Neuronal stem cell (in vitro differentiated cells): ENCODE measurements around the gene NOL3.

Experiments used
- DNase-seq: peaks from one replicate; pipeline ENCODE4 v3.0.0-alpha.2; 2013; ENCODE audit warnings: low spot score
- H2AFZ ChIP-seq: one replicate; pipeline ENCODE4 v1.6.1; 2013; ENCODE audit warnings: mild to moderate bottlenecking, low read length, inconsistent platforms
- H2AK5ac ChIP-seq: 2 replicates; pipeline ENCODE4 v1.6.1; 2013; ENCODE audit warnings: low read depth, mild to moderate bottlenecking, inconsistent platforms, low read length, moderate library complexity, mixed read lengths
- H2BK120ac ChIP-seq: 2 replicates; pipeline ENCODE4 v1.6.1; 2013; ENCODE audit warnings: low read depth, mild to moderate bottlenecking, inconsistent platforms, low read length, moderate library complexity, mixed read lengths
- H2BK12ac ChIP-seq: one replicate; pipeline ENCODE4 v1.6.1; 2013; ENCODE audit warnings: low read length, inconsistent platforms
- H2BK15ac ChIP-seq: 2 replicates; pipeline ENCODE4 v1.6.1; 2013; ENCODE audit warnings: mild to moderate bottlenecking, low read length, inconsistent platforms, mixed read lengths
- H2BK5ac ChIP-seq: one replicate; pipeline ENCODE4 v1.6.1; 2013; ENCODE audit warnings: inconsistent platforms, mild to moderate bottlenecking, low read length, moderate library complexity
- H3K14ac ChIP-seq: one replicate; pipeline ENCODE4 v1.6.1; 2013; ENCODE audit warnings: low read length, inconsistent platforms
- H3K18ac ChIP-seq: 2 replicates; pipeline ENCODE4 v1.6.1; 2013; ENCODE audit warnings: low read length, inconsistent platforms
- H3K23ac ChIP-seq: 2 replicates; pipeline ENCODE4 v1.6.1; 2013; ENCODE audit warnings: low read depth, mild to moderate bottlenecking, mixed read lengths, low read length, inconsistent platforms; ENCODE audit not compliant: poor library complexity
- H3K27ac ChIP-seq: replicated peaks from 3 replicates; pipeline ENCODE4 v1.5.1; 2013; ENCODE audit warnings: low read length, inconsistent platforms
- H3K27me3 ChIP-seq, 3 experiments: 2 replicates each; pipeline ENCODE4 v1.6.1; 2013; ENCODE audit warnings: low read length in 3 of 3, mild to moderate bottlenecking in 2 of 3, inconsistent platforms in 1 of 3, low read depth in 1 of 3, mixed read lengths in 1 of 3, moderate library complexity in 1 of 3; ENCODE audit not compliant: control insufficient read depth in 3 of 3, insufficient read depth in 3 of 3
- H3K36me3 ChIP-seq, 2 donors: replicated peaks in 1 of 2; 2 replicates each; pipeline ENCODE4 v1.6.1; 2013; ENCODE audit warnings: low read length in 2 of 2; ENCODE audit not compliant: control insufficient read depth in 2 of 2, insufficient read depth in 2 of 2
- H3K4ac ChIP-seq: 2 replicates; pipeline ENCODE4 v1.6.1; 2013; ENCODE audit warnings: inconsistent platforms, mild to moderate bottlenecking, low read length, moderate library complexity
- H3K4me1 ChIP-seq, 2 donors: 1 replicate in 1 of 2; 2 replicates in 1 of 2; pipeline ENCODE4 v1.6.1; 2013; ENCODE audit warnings: low read length in 2 of 2, low read depth in 1 of 2; ENCODE audit not compliant: control insufficient read depth in 2 of 2, insufficient read depth in 1 of 2
- H3K4me2 ChIP-seq: one replicate; pipeline ENCODE4 v1.6.1; 2013; ENCODE audit warnings: mild to moderate bottlenecking, low read length, inconsistent platforms; ENCODE audit not compliant: insufficient read depth, poor library complexity, severe bottlenecking
- H3K4me3 ChIP-seq, 2 donors: 2 replicates each; pipeline ENCODE4 v1.5.1; 2013; ENCODE audit warnings: low read length in 2 of 2, mild to moderate bottlenecking in 2 of 2, inconsistent platforms in 1 of 2, moderate library complexity in 1 of 2
- H3K79me1 ChIP-seq: one replicate; pipeline ENCODE4 v1.6.1; 2013; ENCODE audit warnings: low read depth, mild to moderate bottlenecking, inconsistent platforms, low read length, moderate library complexity
- H3K9ac ChIP-seq: one replicate; pipeline ENCODE4 v1.6.1; 2013; ENCODE audit warnings: mild to moderate bottlenecking, low read depth, low read length, inconsistent platforms; ENCODE audit not compliant: poor library complexity
- H3K9me3 ChIP-seq, 2 donors: replicated peaks in 1 of 2; 2 replicates each; pipeline versions ENCODE3 to v1.6.1; 2013; ENCODE audit warnings: low read length in 2 of 2, mild to moderate bottlenecking in 2 of 2, inconsistent platforms in 1 of 2, low read depth in 1 of 2, mixed read lengths in 1 of 2, moderate library complexity in 1 of 2; ENCODE audit not compliant: control insufficient read depth in 2 of 2, insufficient read depth in 1 of 2
- H4K8ac ChIP-seq: one replicate; pipeline ENCODE4 v1.6.1; 2013; ENCODE audit warnings: low read depth, mild to moderate bottlenecking, inconsistent platforms, low read length, moderate library complexity
- H4K91ac ChIP-seq: one replicate; pipeline ENCODE4 v1.6.1; 2013; ENCODE audit warnings: low read length, low read depth, mild to moderate bottlenecking, inconsistent platforms; ENCODE audit not compliant: poor library complexity
- WGBS, 2 donors: extraction: QIAGEN DNeasy Blood & Tissue Kit; methylation state at CpG; one replicate each; pipeline ENCODE4 v1.1.7; 2013; ENCODE audit warnings: missing lambda C conversion rate in 2 of 2, mixed read lengths in 1 of 2; ENCODE audit not compliant: insufficient read length in 2 of 2, insufficient replicate concordance in 1 of 2; ENCODE audit errors: extremely low coverage in 2 of 2; 5-methylcytosine and 5-hydroxymethylcytosine counted together

Gene NOL3

DNA sequence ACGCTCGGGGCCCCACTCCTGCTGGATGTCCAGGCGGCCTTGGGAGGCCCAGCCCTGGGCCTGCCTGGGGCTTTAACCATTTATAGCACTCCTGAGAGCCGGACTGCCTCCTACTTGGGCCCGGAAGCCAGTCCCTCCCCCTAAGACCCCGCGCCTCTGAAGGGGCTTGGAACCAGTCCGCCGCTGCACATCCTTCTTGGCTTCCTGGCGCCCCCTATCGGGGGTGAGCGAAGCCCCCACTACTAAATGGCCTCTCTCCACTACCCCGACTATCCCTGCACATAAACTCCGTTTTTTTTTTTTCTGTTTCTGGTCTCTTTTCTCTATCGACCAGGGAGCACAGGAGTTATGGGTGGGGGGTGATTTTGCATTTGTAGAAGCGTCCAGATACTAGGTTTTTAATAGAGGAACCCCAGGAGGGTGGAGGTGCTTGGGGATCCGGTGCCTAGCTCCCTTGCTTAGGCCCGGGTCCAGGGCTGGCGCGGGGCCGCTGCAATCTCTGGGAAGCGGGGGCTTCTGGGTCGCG is 633 bp upstream of the NOL3 start:
- Histone ChIP-seq H3K4me1 (peaks cover 14 to 23% of the 10 kb centered on the region in 2 donors), H3K23ac (peak overlapping the region; percentile 86), H3K27ac (no peak overlapping the region), H3K14ac (peak overlapping the region; percentile 90), H2BK120ac (peak overlapping the region; percentile 83), H3K79me1 (no peaks in the 10 kb centered on the region), H3K9ac (no peak overlapping the region), H3K4ac (no peak overlapping the region), H3K4me3 (peak overlapping the region; percentile 54 to 72), H3K4me2 (peak overlapping the region; percentile 81), H2AFZ (peak overlapping the region; percentile 87), H4K91ac (no peak overlapping the region), H2BK12ac (peak overlapping the region; percentile 87), H4K8ac (peak overlapping the region; percentile 31), H3K36me3 (no peaks in the 10 kb centered on the region), H3K27me3 (peaks cover 48 to 94% (median 57%) of the 10 kb centered on the region in 3 experiments), H3K9me3 (peaks cover 0 to 4% of the 10 kb centered on the region in 2 donors), H2BK15ac (peak overlapping the region; percentile 82), H2AK5ac (peak overlapping the region; percentile 71), H3K18ac (peak overlapping the region; percentile 94), H2BK5ac (peak overlapping the region; percentile 32)
- no peak for DNase-seq
- WGBS, 2 donors: no CpG with 5 or more reads among the region's 24 CpGs

DNA sequence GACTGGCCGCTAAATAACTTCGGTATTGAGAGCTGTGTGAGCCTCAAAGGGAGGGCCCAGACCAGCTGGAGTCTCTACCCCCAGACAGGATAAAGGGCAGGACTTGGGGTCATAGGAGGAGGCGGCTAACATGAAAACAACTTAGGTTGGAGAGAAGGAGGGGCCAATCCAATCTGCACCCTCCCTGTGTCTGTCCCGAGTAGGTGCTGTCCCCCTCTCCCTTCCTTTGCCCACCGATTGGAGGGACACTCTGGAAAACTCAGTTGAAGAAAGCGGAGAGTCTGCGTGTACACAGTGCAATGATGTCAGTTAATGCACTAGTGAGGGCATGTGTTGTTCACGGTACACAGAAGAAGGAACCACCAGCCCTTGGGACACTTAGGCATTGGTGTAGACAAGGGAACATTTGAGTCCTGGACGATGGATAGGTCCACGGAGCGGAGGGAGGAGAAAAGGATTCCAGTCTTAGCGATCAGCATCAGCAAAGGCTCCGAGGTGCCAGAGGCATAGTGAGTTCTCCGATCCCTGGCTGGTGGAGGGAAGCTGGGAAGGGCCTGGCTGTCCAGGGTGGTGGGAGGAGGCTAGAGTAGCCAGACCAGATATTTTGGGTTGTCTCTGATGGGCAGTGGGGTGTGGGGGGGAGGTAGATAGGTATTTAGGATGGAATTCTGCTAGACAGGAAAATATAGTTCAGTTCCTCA is 761 bp downstream of the NOL3 start:
- H2AFZ ChIP-seq: peak overlapping the region; percentile 87
- peak overlapping the region; percentile 20 for H3K18ac ChIP-seq
- no peaks in the 10 kb centered on the region for H3K79me1 ChIP-seq
- H3K27me3 ChIP-seq: peaks cover 38 to 93% (median 43%) of the 10 kb centered on the region in 3 experiments
- WGBS, 2 donors: no CpG with 5 or more reads among the region's 14 CpGs
- no peak overlapping the region for H2AK5ac ChIP-seq
- H2BK120ac ChIP-seq: no peak overlapping the region
- H3K4me1 ChIP-seq: peaks cover 17 to 22% of the 10 kb centered on the region in 2 donors
- no peak overlapping the region for H3K14ac ChIP-seq
- no peak overlapping the region for H2BK15ac ChIP-seq
- H2BK5ac ChIP-seq: no peak overlapping the region
- H4K91ac ChIP-seq: no peak overlapping the region
- peaks cover 0 to 2% of the 10 kb centered on the region in 2 donors for H3K36me3 ChIP-seq
- H4K8ac ChIP-seq: no peak overlapping the region
- no peak overlapping the region for H3K23ac ChIP-seq
- H3K27ac ChIP-seq: no peak overlapping the region
- DNase-seq: no peak
- H3K9me3 ChIP-seq: no peaks in the 10 kb centered on the region
- no peak overlapping the region for H3K9ac ChIP-seq
- peak overlapping the region; percentile 36 to 54 for H3K4me3 ChIP-seq
- H3K4ac ChIP-seq: no peak overlapping the region
- H3K4me2 ChIP-seq: peak overlapping the region; percentile 81
- H2BK12ac ChIP-seq: no peak overlapping the region

DNA sequence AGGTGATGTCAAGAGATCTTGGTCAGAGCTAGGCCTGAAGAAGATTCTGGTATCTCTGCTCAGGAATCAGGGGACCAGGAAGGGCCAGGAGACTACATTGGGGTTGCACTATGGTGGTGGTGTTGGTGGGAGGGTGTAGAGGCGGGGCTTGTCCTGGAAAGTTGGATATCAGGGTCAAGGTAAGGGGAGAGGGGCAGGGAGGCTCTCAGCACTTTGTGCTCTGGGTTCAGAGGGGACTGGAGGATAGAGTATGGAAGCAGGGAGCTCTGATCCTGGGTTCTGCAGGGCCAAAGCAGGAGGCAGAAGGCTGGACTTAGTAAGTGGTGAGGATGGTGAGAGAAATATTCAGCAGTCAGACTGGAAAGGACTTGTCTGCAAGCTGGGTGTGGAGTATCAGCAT is 3.0 kb downstream of the NOL3 start:
- no peak overlapping the region for H3K4me2 ChIP-seq
- no peak overlapping the region for H2BK15ac ChIP-seq
- no peak overlapping the region for H3K4ac ChIP-seq
- no peak overlapping the region for H3K18ac ChIP-seq
- H2AFZ ChIP-seq: peak overlapping the region; percentile 94
- H3K27ac ChIP-seq: no peak overlapping the region
- WGBS, 2 donors: no CpG with 5 or more reads among the region's 1 CpG
- no peak overlapping the region for H2BK5ac ChIP-seq
- H3K4me1 ChIP-seq: peaks cover 17 to 25% of the 10 kb centered on the region in 2 donors
- peaks cover 20 to 93% (median 21%) of the 10 kb centered on the region in 3 experiments for H3K27me3 ChIP-seq
- no peak overlapping the region for H3K9ac ChIP-seq
- no peak overlapping the region for H2BK120ac ChIP-seq
- H2AK5ac ChIP-seq: no peak overlapping the region
- no peak overlapping the region for H4K91ac ChIP-seq
- peaks cover 2 to 6% of the 10 kb centered on the region in 2 donors for H3K36me3 ChIP-seq
- H3K4me3 ChIP-seq: peak overlapping the region; percentile 23 to 45
- H3K79me1 ChIP-seq: no peaks in the 10 kb centered on the region
- H4K8ac ChIP-seq: no peak overlapping the region
- no peak overlapping the region for H3K23ac ChIP-seq
- H2BK12ac ChIP-seq: no peak overlapping the region
- H3K9me3 ChIP-seq: no peaks in the 10 kb centered on the region
- H3K14ac ChIP-seq: no peak overlapping the region
- DNase-seq: no peak
